HG02852 (cell line): ENCODE results near the gene RIPOR3.
A peak's percentile ranks its signal among the peaks of the same experiment; 100 is the strongest.
"Not testable (repeated sequence)": the region's sequence is repeated elsewhere in the genome, so short reads cannot be mapped to it uniquely, and the experiment has no call there.

Experiments used
- ATAC-seq: cut with Tn5 transposase; IDR thresholded peaks from one replicate; pipeline ENCODE4 v1.9.1; 2021; ENCODE audit warnings: mild to moderate bottlenecking, moderate library complexity; ENCODE audit not compliant: unreplicated experiment

RIPOR3 gene

GRCh38 chr20:50578778-50579165, 112.6 kb downstream of the RIPOR3 start:
- ATAC-seq: no peak

GRCh38 chr20:50578061-50578777, 113.1 kb downstream of the RIPOR3 start:
- ATAC-seq: no peak

GRCh38 chr20:50577175-50578018, 113.9 kb downstream of the RIPOR3 start:
- ATAC-seq: no peak

- no peak for ATAC-seq
Measured at GRCh38 chr20:50575865-50576720, 115.2 kb downstream of the RIPOR3 start.

- ATAC-seq: no peak
Measured at GRCh38 chr20:50574586-50574985, 116.8 kb downstream of the RIPOR3 start.

- ATAC-seq: no peak
Measured at GRCh38 chr20:50574108-50574507, 117.2 kb downstream of the RIPOR3 start.

GRCh38 chr20:50572938-50573777, 118.2 kb downstream of the RIPOR3 start:
- no peak for ATAC-seq

GRCh38 chr20:50571466-50571865, 119.9 kb downstream of the RIPOR3 start:
- no peak for ATAC-seq

GRCh38 chr20:50569864-50570836, 121.2 kb downstream of the RIPOR3 start:
- peak; percentile 81 for ATAC-seq

- ATAC-seq: not testable (repeated sequence)
Measured at GRCh38 chr20:50569487-50569863, 121.9 kb downstream of the RIPOR3 start.

- ATAC-seq: no peak
Measured at GRCh38 chr20:50568549-50568942, 122.8 kb downstream of the RIPOR3 start.

- no peak for ATAC-seq
Measured at GRCh38 chr20:50567860-50568548, 123.3 kb downstream of the RIPOR3 start.

- ATAC-seq: no peak
Measured at GRCh38 chr20:50565871-50566270, 125.5 kb downstream of the RIPOR3 start.

- ATAC-seq: no peak
Measured at GRCh38 chr20:50565383-50565782, 126.0 kb downstream of the RIPOR3 start.

- no peak for ATAC-seq
Measured at GRCh38 chr20:50563133-50563944, 128.0 kb downstream of the RIPOR3 start.

- no peak for ATAC-seq
Measured at GRCh38 chr20:50562262-50562701, 129.1 kb downstream of the RIPOR3 start.

GRCh38 chr20:50561379-50562078, 129.8 kb downstream of the RIPOR3 start:
- ATAC-seq: no peak
